PFSK-1 (cell line): ENCODE measurements around the gene ENTPD1.

Experiments
- FOXP2 ChIP-seq: optimal IDR thresholded peaks from 2 replicates; pipeline ENCODE3; 2011; ENCODE audit warnings: borderline replicate concordance, control low read depth, inconsistent platforms; ENCODE audit not compliant: insufficient read depth; ENCODE audit errors: extremely low read length, extremely low read depth
- POLR2AphosphoS5 ChIP-seq: IDR thresholded peaks from 2 replicates; pipeline ENCODE4 v1.6.1; 2012; ENCODE audit warnings: low read depth, mild to moderate bottlenecking, control low read depth, low read length, moderate library complexity
- REST ChIP-seq, 2 experiments: IDR thresholded peaks; 2 replicates each; pipeline versions ENCODE4 v1.6.1 to v1.8.0; 2011 to 2012; ENCODE audit warnings: low read depth in 2 of 2, low read length in 2 of 2, control low read depth in 1 of 2, inconsistent platforms in 1 of 2, mild to moderate bottlenecking in 1 of 2, moderate library complexity in 1 of 2; ENCODE audit not compliant: insufficient read depth in 1 of 2
- SIN3A ChIP-seq: IDR thresholded peaks from 2 replicates; pipeline ENCODE4 v1.6.1; 2012; ENCODE audit warnings: mild to moderate bottlenecking, low read length, moderate library complexity, borderline replicate concordance; ENCODE audit not compliant: insufficient read depth
- TAF1 ChIP-seq: IDR thresholded peaks from 2 replicates; pipeline ENCODE4 v1.6.1; 2012; ENCODE audit warnings: low read length, control low read depth, borderline replicate concordance; ENCODE audit not compliant: insufficient read depth

The ENTPD1 gene

DNA sequence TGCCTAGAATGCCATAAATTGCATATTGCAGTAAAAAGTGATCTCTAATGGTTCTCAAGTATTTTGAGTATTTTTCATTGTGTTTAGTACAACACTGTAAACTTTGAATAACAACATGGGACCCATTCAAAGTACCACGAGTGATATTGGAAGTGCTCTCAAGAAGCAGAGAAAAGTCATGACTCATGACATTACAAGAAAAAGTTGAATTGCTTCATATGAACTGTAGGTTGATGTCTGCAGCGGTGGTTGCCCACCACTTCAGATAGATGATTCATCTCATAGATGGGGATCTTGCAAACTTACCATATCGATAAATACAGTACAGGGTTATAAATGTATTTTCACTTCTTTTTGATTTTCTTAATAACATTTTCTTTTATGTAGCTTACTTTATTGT lies 33.9 kb downstream of the ENTPD1 start:
- TF ChIP-seq POLR2AphosphoS5 (no peak), TAF1 (no peak), FOXP2 (no peak), SIN3A (no peak)

- no peak for TF ChIP-seq TAF1
- TF ChIP-seq POLR2AphosphoS5: no peak
- TF ChIP-seq FOXP2: no peak
- no peak for TF ChIP-seq SIN3A
- no peak for TF ChIP-seq REST (IDR thresholded peaks at IDR 0.05; ENCODE audit: insufficient read depth in 1 of 2, low read depth in 2 of 2, low read length in 2 of 2)
Observed at GRCh38 chr10:95790982-95791381, 35.0 kb downstream of the ENTPD1 start.

DNA sequence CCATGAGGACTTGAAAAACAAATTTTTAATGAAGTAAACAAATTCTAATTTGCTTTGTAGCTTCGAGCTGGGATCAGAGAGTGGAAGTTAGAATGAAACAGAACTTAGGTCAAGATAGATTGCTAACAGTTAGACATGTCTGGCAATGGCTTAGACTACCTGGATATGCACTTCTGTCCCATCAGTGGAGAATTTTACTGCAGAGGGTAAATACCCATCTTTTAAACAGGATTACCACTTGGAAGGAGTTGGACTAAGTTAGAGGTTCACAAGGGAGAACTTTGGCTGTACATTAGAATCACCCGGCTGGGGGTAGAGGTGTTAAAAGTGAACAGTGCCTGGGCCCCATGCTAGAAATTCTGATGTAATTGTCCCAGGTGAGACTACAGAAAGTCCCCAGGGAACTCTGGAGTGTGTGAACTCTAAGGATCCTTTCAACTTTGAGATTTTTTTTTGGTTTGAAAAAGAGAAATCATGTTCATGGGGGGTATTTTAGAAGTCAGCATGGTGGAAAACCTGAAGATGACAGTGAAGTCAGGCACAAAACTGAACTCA lies 35.5 kb downstream of the ENTPD1 start:
- TF ChIP-seq POLR2AphosphoS5 (no peak), SIN3A (no peak), FOXP2 (no peak), TAF1 (no peak), REST (IDR thresholded peaks at IDR 0.05; ENCODE audit: insufficient read depth in 1 of 2, low read depth in 2 of 2, low read length in 2 of 2) (no peak)

GRCh38 chr10:95792211-95792780 lies 36.3 kb downstream of the ENTPD1 start:
- no peak for TF ChIP-seq REST (IDR thresholded peaks at IDR 0.05; ENCODE audit: insufficient read depth in 1 of 2, low read depth in 2 of 2, low read length in 2 of 2)
- no peak for TF ChIP-seq FOXP2
- TF ChIP-seq POLR2AphosphoS5: no peak
- TF ChIP-seq SIN3A: no peak
- no peak for TF ChIP-seq TAF1

- no peak for TF ChIP-seq TAF1
- no peak for TF ChIP-seq FOXP2
- no peak for TF ChIP-seq POLR2AphosphoS5
- TF ChIP-seq REST (IDR thresholded peaks at IDR 0.05; ENCODE audit: insufficient read depth in 1 of 2, low read depth in 2 of 2, low read length in 2 of 2): no peak
- TF ChIP-seq SIN3A: no peak
Observed at GRCh38 chr10:95792874-95793285, 36.9 kb downstream of the ENTPD1 start.
